HEK293 (cell line): ENCODE results near the gene FSIP1.

Experiments used
- CTCF ChIA-PET: fragments of 350-600 bp; formaldehyde crosslinking; extraction: SDS; loops from one replicate; lab custom pipeline; 2021; ENCODE audit warnings: antibody characterized with exemption; lab: Yijun Ruan, JAX
- POLR2A ChIA-PET: fragments of 300-600 bp; formaldehyde crosslinking; extraction: SDS; loops from one replicate; lab custom pipeline; 2020; ENCODE audit warnings: antibody characterized with exemption, inconsistent platforms; lab: Yijun Ruan, JAX
- H3K27ac ChIP-seq: fragments of 200-500 bp; sonication (Bioruptor generic); 2 replicates; pipeline ENCODE4 v1.5.1; 2014; ENCODE audit warnings: low read depth, low read length, control low read depth, inconsistent platforms; ENCODE audit errors: extremely low read depth
- H3K36me3 ChIP-seq, 2 experiments: fragments of 200-500 bp in 1 of 2; sonication (Bioruptor generic) in 1 of 2; 1 replicate in 1 of 2; 2 replicates in 1 of 2; pipeline ENCODE4 v1.5.1; 2014 to 2017; ENCODE audit warnings: inconsistent platforms in 2 of 2, low read length in 2 of 2; ENCODE audit not compliant: control insufficient read depth in 2 of 2, insufficient read depth in 1 of 2
- H3K4me1 ChIP-seq: fragments of 200-500 bp; sonication (Bioruptor generic); 2 replicates; pipeline ENCODE4 v1.5.1; 2014; ENCODE audit warnings: mild to moderate bottlenecking, low read length, inconsistent platforms; ENCODE audit not compliant: control insufficient read depth, insufficient read depth
- H3K4me3 ChIP-seq: 2 replicates; pipeline ENCODE4 v1.5.1; 2011; ENCODE audit warnings: low read depth, mild to moderate bottlenecking, control low read depth, low read length, moderate library complexity
- H3K9me3 ChIP-seq: fragments of 200-500 bp; sonication (Bioruptor generic); 2 replicates; pipeline ENCODE4 v1.5.1; 2014; ENCODE audit warnings: low read depth, low read length, inconsistent platforms; ENCODE audit not compliant: control insufficient read depth, insufficient read depth
- KLF10 ChIP-seq: fragments of 450-650 bp; IDR thresholded peaks from 2 replicates; pipeline ENCODE4 v1.5.1; 2018; ENCODE audit warnings: missing biosample characterization, mild to moderate bottlenecking, missing genetic modification characterization
- OVOL3 ChIP-seq: fragments of 450-650 bp; formaldehyde crosslinking; IDR thresholded peaks from 2 replicates; pipeline ENCODE4 v1.5.1; 2016; ENCODE audit warnings: missing biosample characterization, missing genetic modification characterization
- PRDM4 ChIP-seq: fragments of 450-650 bp; formaldehyde crosslinking; IDR thresholded peaks from 2 replicates; pipeline ENCODE4 v1.5.1; 2017; ENCODE audit warnings: missing biosample characterization, missing genetic modification characterization
- SALL2 ChIP-seq: fragments of 450-650 bp; formaldehyde crosslinking; IDR thresholded peaks from 2 replicates; pipeline ENCODE4 v1.5.0; 2017; ENCODE audit warnings: missing biosample characterization, mild to moderate bottlenecking, missing genetic modification characterization, borderline replicate concordance
- SP2 ChIP-seq: fragments of 450-650 bp; formaldehyde crosslinking; IDR thresholded peaks from 2 replicates; pipeline ENCODE4 v1.5.1; 2016; ENCODE audit warnings: missing biosample characterization, missing genetic modification characterization
- ZBTB8A ChIP-seq: fragments of 450-650 bp; formaldehyde crosslinking; IDR thresholded peaks from 2 replicates; pipeline ENCODE4 v1.5.1; 2016; ENCODE audit warnings: missing biosample characterization, missing genetic modification characterization
- ZFP3 ChIP-seq: fragments of 450-650 bp; formaldehyde crosslinking; IDR thresholded peaks from 2 replicates; pipeline ENCODE4 v1.5.1; 2016; ENCODE audit warnings: low read depth, missing biosample characterization, missing genetic modification characterization
- ZIC2 ChIP-seq: fragments of 450-650 bp; formaldehyde crosslinking; IDR thresholded peaks from 2 replicates; pipeline ENCODE4 v1.5.1; 2016; ENCODE audit warnings: missing biosample characterization, missing genetic modification characterization
- ZNF16 ChIP-seq: fragments of 450-650 bp; formaldehyde crosslinking; IDR thresholded peaks from 2 replicates; pipeline ENCODE4 v1.5.1; 2016; ENCODE audit warnings: low read depth, missing biosample characterization, missing genetic modification characterization
- ZNF169 ChIP-seq: fragments of 450-650 bp; formaldehyde crosslinking; IDR thresholded peaks from 2 replicates; pipeline ENCODE4 v1.5.1; 2016; ENCODE audit warnings: missing biosample characterization, missing genetic modification characterization
- ZNF2 ChIP-seq: fragments of 450-650 bp; formaldehyde crosslinking; IDR thresholded peaks from 2 replicates; pipeline ENCODE4 v1.5.1; 2016; ENCODE audit warnings: missing biosample characterization, missing genetic modification characterization
- ZNF26 ChIP-seq: fragments of 450-650 bp; formaldehyde crosslinking; IDR thresholded peaks from 2 replicates; pipeline ENCODE4 v1.5.1; 2016; ENCODE audit warnings: missing biosample characterization, missing genetic modification characterization
- ZNF324 ChIP-seq: fragments of 450-650 bp; formaldehyde crosslinking; IDR thresholded peaks from 2 replicates; pipeline ENCODE4 v1.5.1; 2016; ENCODE audit warnings: missing biosample characterization, missing genetic modification characterization
- ZNF404 ChIP-seq: fragments of 450-650 bp; formaldehyde crosslinking; IDR thresholded peaks from 2 replicates; pipeline ENCODE4 v1.5.1; 2017; ENCODE audit warnings: missing biosample characterization, missing genetic modification characterization
- ZNF530 ChIP-seq: fragments of 450-650 bp; formaldehyde crosslinking; IDR thresholded peaks from 2 replicates; pipeline ENCODE4 v1.5.1; 2016; ENCODE audit warnings: low read depth, missing biosample characterization, missing genetic modification characterization
- ZNF654 ChIP-seq: fragments of 450-650 bp; formaldehyde crosslinking; IDR thresholded peaks from 2 replicates; pipeline ENCODE4 v1.5.1; 2016; ENCODE audit warnings: low read depth, missing biosample characterization, missing genetic modification characterization
- ZNF707 ChIP-seq: fragments of 450-650 bp; formaldehyde crosslinking; IDR thresholded peaks from 2 replicates; pipeline ENCODE4 v1.5.1; 2016; ENCODE audit warnings: missing biosample characterization, missing genetic modification characterization
- ZNF768 ChIP-seq: fragments of 450-650 bp; formaldehyde crosslinking; IDR thresholded peaks from 2 replicates; pipeline ENCODE4 v1.5.1; 2018; ENCODE audit warnings: missing biosample characterization, mild to moderate bottlenecking, missing genetic modification characterization
- ZSCAN5A ChIP-seq: fragments of 450-650 bp; formaldehyde crosslinking; IDR thresholded peaks from 2 replicates; pipeline ENCODE4 v1.5.1; 2016; ENCODE audit warnings: missing biosample characterization, missing genetic modification characterization
- TF ChIP-seq, protein P1 (sequence below): fragments of 450-650 bp; formaldehyde crosslinking; IDR thresholded peaks from 2 replicates; pipeline ENCODE4 v1.5.1; 2016; ENCODE audit warnings: missing biosample characterization, missing genetic modification characterization

The FSIP1 gene

DNA sequence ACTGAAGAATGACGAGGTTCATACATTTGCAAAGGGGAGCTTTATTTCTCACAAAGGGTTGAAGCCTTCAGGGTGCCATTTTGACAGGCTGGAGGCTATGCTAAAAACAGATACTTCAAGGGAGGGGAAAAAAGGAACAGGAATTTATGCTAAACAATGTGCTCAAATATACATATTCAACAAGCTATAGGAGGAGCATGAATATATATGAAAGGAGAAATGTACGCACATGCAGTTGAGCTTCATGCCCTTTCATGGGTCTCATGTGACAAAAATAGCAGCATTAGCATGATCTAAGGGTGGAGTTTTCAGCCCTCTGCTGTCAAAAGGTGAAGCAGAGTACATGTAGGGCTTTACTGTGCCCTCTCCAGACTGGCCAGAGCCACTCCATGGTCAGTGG is 44.3 kb upstream of the FSIP1 start (continued):
- TF ChIP-seq ZNF26 (tag by site-specific recombination) (no peak), ZNF16 (tag by site-specific recombination) (no peak), ZNF324 (tag by site-specific recombination) (no peak)
- TF ChIP-seq, all 188 proteins: peak for 0

GRCh38 chr15:39823634-39824033 is 41.0 kb upstream of the FSIP1 start:
- ChIA-PET POLR2A (no interaction called here), CTCF (no interaction called here)
- H3K27ac ChIP-seq: no peak overlapping the region
- no peaks in the 10 kb centered on the region for H3K36me3 ChIP-seq
- no peak overlapping the region for H3K4me3 ChIP-seq
- H3K4me1 ChIP-seq: 0 out of 2 replicates have a peak, but pooled peaks cover 3% of the 10 kb centered on the region
- H3K9me3 ChIP-seq: no peaks in the 10 kb centered on the region
- TF ChIP-seq ZNF530 (tag by site-specific recombination): no peak
- TF ChIP-seq ZNF16 (tag by site-specific recombination): no peak
- TF ChIP-seq PRDM4 (tag by site-specific recombination): no peak
- no peak for TF ChIP-seq ZNF768
- no peak for TF ChIP-seq OVOL3 (tag by site-specific recombination)
- no peak for TF ChIP-seq ZNF169 (tag by site-specific recombination)
- no peak for TF ChIP-seq ZNF654 (tag by site-specific recombination)
- TF ChIP-seq ZNF2: no peak

GRCh38 chr15:39820050-39820602 is 37.5 kb upstream of the FSIP1 start:
- ChIA-PET CTCF (no interaction called here), POLR2A (no interaction called here)
- no peak overlapping the region for H3K4me3 ChIP-seq
- no peaks in the 10 kb centered on the region for H3K36me3 ChIP-seq
- TF ChIP-seq ZNF707 (tag by site-specific recombination) (no peak), PRDM4 (tag by site-specific recombination) (no peak), ZNF404 (tag by site-specific recombination) (no peak), ZBTB8A (no peak), ZSCAN5A (tag by site-specific recombination) (no peak), ZFP3 (tag by site-specific recombination) (no peak), ZIC2 (no peak), SALL2 (tag by site-specific recombination) (no peak), SP2 (no peak), KLF10 (tag by site-specific recombination) (no peak)
- TF ChIP-seq, protein P1, sequence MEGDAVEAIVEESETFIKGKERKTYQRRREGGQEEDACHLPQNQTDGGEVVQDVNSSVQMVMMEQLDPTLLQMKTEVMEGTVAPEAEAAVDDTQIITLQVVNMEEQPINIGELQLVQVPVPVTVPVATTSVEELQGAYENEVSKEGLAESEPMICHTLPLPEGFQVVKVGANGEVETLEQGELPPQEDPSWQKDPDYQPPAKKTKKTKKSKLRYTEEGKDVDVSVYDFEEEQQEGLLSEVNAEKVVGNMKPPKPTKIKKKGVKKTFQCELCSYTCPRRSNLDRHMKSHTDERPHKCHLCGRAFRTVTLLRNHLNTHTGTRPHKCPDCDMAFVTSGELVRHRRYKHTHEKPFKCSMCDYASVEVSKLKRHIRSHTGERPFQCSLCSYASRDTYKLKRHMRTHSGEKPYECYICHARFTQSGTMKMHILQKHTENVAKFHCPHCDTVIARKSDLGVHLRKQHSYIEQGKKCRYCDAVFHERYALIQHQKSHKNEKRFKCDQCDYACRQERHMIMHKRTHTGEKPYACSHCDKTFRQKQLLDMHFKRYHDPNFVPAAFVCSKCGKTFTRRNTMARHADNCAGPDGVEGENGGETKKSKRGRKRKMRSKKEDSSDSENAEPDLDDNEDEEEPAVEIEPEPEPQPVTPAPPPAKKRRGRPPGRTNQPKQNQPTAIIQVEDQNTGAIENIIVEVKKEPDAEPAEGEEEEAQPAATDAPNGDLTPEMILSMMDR (tag by site-specific recombination): no peak
- no peaks in the 10 kb centered on the region for H3K4me1 ChIP-seq
- H3K9me3 ChIP-seq: no peaks in the 10 kb centered on the region
- H3K27ac ChIP-seq: no peak overlapping the region
